Measurements from ENCODE around the gene TBRG4.
"Not testable (repeated sequence)": the region's sequence is repeated elsewhere in the genome, so short reads cannot be mapped to it uniquely, and the experiment has no call there.

TBRG4 gene

GRCh38 chr7:45116048-45116447 is 4.6 kb upstream of the TBRG4 start:
- no peak for DNase-seq (ENCODE audit: low read depth)

- no peak for DNase-seq (ENCODE audit: low read depth)
Observed at GRCh38 chr7:45114926-45115325, 3.4 kb upstream of the TBRG4 start.

GRCh38 chr7:45114257-45114656 is 2.8 kb upstream of the TBRG4 start:
- DNase-seq (ENCODE audit: low read depth) = not testable (repeated sequence)

- DNase-seq (ENCODE audit: low read depth) = no peak
Observed at GRCh38 chr7:45112648-45113047, 1.2 kb upstream of the TBRG4 start.

- DNase-seq (ENCODE audit: low read depth) = no peak
Observed at GRCh38 chr7:45108863-45109262, 2.6 kb downstream of the TBRG4 start.

- no peak for DNase-seq (ENCODE audit: low read depth)
Observed at GRCh38 chr7:45107356-45107755, 4.1 kb downstream of the TBRG4 start.

- DNase-seq (ENCODE audit: low read depth) = no peak
Observed at GRCh38 chr7:45106820-45107219, 4.7 kb downstream of the TBRG4 start.

GRCh38 chr7:45105588-45106188 is 5.8 kb downstream of the TBRG4 start:
- DNase-seq (ENCODE audit: low read depth) = no peak

- DNase-seq (ENCODE audit: low read depth) = no peak
Observed at GRCh38 chr7:45104844-45105587, 6.5 kb downstream of the TBRG4 start.

- no peak for DNase-seq (ENCODE audit: low read depth)
Observed at GRCh38 chr7:45103958-45104843, 7.3 kb downstream of the TBRG4 start.

GRCh38 chr7:45102785-45103712 is 8.4 kb downstream of the TBRG4 start:
- DNase-seq (ENCODE audit: low read depth) = no peak

- no peak for DNase-seq (ENCODE audit: low read depth)
Observed at GRCh38 chr7:45101748-45102147, 9.7 kb downstream of the TBRG4 start.

- DNase-seq (ENCODE audit: low read depth) = no peak
Observed at GRCh38 chr7:45100761-45101480, 10.6 kb downstream of the TBRG4 start.

- DNase-seq (ENCODE audit: low read depth) = no peak
Observed at GRCh38 chr7:45099891-45100760, 11.4 kb downstream of the TBRG4 start.

GRCh38 chr7:45098983-45099839 is 12.3 kb downstream of the TBRG4 start:
- DNase-seq (ENCODE audit: low read depth) = no peak

GRCh38 chr7:45092931-45093235 is 18.6 kb downstream of the TBRG4 start:
- no peak for DNase-seq (ENCODE audit: low read depth)

GRCh38 chr7:45092100-45092930 is 19.2 kb downstream of the TBRG4 start:
- DNase-seq (ENCODE audit: low read depth) = no peak

GRCh38 chr7:45089341-45089891 is 22.1 kb downstream of the TBRG4 start:
- peak; percentile 44 for DNase-seq (ENCODE audit: low read depth)
